ENCODE results near the gene C2CD4D.

The C2CD4D gene

GRCh38 chr1:151832318-151832980 is 7.2 kb downstream of the C2CD4D start:
- DNase-seq: no peak

- no peak for DNase-seq
Observed at GRCh38 chr1:151831605-151832004, 8.0 kb downstream of the C2CD4D start, which contains the start of gene RORC. Gene RORC, minus strand, starts transcription at chr1:151831802. Its CDS starts 38 bp downstream, at chr1:151831764.

- no peak for DNase-seq
Observed at GRCh38 chr1:151831256-151831591, 8.4 kb downstream of the C2CD4D start.

DNA sequence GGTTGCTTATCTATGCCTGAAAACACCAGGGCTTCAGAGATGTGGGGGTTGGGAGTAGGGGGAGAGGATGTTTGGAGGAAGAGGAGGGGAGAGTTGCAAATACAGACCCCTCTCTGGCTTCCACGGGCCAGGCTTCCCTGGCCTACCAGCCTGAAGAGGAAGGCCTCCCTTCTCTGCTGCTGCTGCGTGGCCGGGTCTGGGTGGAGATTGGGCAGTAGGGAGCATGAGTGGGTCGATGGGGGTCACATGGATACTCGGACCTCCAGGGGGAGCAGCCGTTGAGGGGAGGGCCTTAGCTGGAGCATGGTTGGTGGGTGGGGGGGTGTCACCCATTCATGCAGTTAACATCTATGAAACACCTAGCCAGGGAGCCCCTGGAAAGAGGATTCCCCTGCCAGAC is 9.6 kb downstream of the C2CD4D start:
- DNase-seq: no peak

- DNase-seq: no peak
Observed at GRCh38 chr1:151829352-151830046, 10.1 kb downstream of the C2CD4D start.

- DNase-seq: no peak
Observed at GRCh38 chr1:151828921-151829320, 10.7 kb downstream of the C2CD4D start.

GRCh38 chr1:151827853-151828252 is 11.8 kb downstream of the C2CD4D start:
- DNase-seq: no peak

- no peak for DNase-seq
Observed at GRCh38 chr1:151825751-151826660, 13.6 kb downstream of the C2CD4D start.

DNA sequence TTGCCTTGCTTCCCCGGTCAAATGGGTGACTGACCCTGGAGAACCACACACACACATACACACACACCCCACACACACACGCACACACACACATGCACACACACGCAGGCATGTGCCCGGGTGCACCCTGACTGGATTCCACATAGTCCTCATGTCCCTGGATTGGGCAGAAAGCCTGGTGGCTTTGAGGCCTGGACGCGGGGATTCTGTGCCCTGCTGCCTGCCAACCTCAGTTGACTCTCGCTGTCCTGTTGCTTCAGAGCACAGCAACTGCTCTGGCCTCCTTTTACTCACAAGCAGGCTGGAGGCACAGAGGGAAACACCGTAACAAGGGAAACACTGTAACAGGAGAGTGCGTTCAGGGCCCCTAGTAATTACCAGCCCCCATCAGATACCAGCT is 14.4 kb downstream of the C2CD4D start:
- DNase-seq: no peak

DNA sequence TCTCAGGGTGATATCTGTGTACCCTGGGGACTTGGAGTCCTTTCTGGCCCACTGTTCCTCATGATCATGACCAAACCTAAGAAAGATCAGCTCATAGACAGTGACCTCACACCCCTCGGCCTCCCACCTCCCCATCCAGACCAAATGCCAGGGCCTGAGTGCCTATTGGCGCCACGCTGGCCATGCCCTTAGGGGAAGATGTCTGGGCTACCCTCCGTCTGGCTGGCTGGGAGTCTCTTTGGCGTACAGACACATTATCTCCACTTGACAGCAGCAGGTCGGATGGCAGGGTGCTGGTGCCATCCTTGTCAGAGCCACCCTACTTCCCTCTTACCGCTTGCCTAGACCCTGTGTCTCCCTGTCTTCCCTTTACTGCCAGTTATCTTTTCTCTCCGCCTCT is 16.4 kb downstream of the C2CD4D start:
- no peak for DNase-seq

- no peak for DNase-seq
Observed at GRCh38 chr1:151822404-151822803, 17.2 kb downstream of the C2CD4D start.

- no peak for DNase-seq
Observed at GRCh38 chr1:151820940-151821339, 18.7 kb downstream of the C2CD4D start.

GRCh38 chr1:151819976-151820623 is 19.5 kb downstream of the C2CD4D start:
- no peak for DNase-seq

- no peak for DNase-seq
Observed at GRCh38 chr1:151819227-151819835, 20.3 kb downstream of the C2CD4D start.

DNA sequence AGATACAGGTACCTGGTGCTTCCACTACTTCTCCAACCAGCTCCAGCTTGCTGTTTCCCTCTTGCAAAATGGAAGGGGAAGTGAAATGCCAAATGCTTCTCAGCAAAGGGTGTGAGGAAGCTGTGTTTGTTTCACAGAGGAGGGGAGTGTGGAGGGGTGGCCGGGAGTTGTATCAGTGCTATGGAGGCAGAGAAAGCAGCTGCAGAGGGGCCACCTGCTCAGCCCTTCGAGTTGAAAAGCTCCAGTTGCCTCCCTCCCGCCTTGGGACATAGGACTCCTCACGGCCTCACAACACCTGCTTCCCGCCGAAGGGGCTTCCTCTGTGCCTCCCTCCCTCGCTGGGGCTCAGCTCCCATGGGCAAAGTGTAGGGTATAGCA is 22.3 kb downstream of the C2CD4D start:
- DNase-seq: no peak

DNA sequence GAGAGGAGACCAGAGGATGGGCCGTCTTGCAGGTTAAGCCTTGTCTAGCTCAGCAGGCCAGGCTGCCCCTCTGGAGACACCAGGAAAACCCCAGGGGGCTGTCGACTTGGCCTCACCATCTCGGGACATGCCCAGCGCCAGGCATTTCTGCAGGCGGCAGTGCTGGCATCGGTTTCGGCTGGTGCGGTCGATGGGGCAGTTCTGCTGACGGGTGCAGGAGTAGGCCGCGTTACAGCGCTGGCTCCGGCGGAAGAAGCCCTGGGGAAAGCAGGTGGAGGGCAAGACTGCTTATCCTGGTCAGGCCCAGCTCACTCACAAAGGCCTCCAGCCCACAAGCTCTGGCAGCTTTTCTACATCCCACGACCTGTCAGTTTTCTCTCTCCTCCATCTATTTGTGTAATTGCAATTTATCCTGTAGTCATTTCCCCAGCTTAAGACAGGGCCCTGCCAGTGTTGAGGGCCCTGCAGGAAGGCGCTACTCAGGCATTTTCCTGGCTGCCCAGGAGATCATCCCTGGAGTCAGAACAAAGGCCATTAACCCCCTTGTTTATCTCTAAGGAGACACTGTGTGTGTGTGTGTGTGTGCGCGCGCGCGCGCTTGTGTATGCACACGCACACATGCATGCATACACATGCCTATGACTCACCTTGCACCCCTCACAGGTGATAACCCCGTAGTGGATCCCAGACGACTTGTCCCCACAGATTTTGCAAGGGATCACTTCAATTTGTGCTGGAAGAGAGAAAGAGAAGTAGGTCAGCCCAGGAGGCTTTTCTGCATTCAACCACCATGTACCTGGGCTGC is 22.9 kb downstream of the C2CD4D start:
- no peak for DNase-seq

- DNase-seq: no peak
Observed at GRCh38 chr1:151815716-151816327, 23.8 kb downstream of the C2CD4D start.

DNA sequence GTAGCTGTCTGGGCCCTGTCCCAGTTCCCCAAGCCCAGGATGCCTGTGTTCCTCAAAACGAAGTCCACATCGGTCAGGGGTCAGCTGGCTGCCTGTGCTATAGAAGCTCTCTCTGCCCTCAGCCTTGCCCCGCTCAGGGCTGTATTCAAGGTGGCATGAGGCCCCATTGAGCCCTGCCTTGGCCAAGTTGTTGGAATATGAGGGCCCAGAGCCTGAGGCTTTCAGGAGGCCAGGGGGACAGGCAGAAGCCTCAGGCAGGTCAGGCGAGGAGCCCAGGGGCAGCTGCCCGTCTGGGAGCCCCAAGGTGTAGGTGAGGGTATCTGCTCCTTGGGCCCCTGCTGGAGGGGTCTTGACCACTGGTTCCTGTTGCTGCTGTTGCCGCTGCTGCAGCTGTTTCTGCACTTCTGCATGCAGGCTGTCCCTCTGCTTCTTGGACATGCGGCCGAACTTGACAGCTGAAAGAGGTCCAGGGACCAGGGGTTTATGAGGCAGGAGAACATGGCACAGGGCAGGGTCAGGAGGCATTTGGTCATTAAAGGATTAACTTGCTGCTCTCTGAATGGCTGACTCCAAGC is 24.6 kb downstream of the C2CD4D start:
- DNase-seq: no peak

- DNase-seq: no peak
Observed at GRCh38 chr1:151814426-151814825, 25.2 kb downstream of the C2CD4D start.

DNA sequence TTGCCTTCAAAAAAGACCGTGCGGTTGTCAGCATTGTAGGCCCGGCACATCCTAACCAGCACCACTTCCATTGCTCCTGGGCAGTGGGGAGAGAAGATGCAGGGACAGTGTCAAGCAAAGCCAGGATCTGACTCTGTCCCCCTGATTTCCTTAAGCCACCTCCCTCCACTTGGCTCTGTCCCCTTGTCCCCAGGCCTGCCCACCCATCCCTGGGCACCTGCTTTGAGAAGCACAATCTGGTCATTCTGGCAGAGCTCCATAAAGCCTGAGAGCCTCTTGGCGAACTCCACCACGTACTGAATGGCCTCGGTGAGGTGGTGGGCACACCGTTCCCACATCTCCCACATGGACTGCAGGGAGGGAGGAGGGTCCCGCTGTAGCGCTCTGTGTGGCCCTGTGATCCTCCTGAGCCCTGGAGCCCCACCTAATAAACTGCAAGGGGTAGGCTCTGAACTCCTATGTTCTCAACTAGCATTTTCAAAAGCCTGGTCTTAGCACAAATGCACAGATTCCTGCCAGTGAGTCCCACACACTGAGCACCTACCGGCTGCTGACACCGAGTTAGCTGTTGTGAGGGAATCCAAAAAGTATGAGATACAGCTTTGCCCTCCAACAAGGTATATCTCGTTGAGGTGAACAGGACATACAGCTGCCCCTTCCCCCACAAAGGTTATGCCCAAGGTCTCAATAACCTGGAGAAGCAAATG is 26.2 kb downstream of the C2CD4D start:
- no peak for DNase-seq

All from NCI-H1930 (cell line).